ENCODE results near the gene PRAC1.

PRAC1 gene

GRCh38 chr17:48726916-48727286, 4.6 kb upstream of the PRAC1 start:
- no peak for TF ChIP-seq TAF1 (IDR thresholded peaks at IDR 0.05; ENCODE audit: borderline replicate concordance, insufficient read depth, low read length)

- no peak for TF ChIP-seq TAF1 (IDR thresholded peaks at IDR 0.05; ENCODE audit: borderline replicate concordance, insufficient read depth, low read length)
- no peak for TF ChIP-seq REST (IDR thresholded peaks at IDR 0.05; ENCODE audit: insufficient read depth in 1 of 2, low read depth in 2 of 2, low read length in 2 of 2)
- no peak for TF ChIP-seq SIN3A (IDR thresholded peaks at IDR 0.05; ENCODE audit: borderline replicate concordance, insufficient read depth, low read length)
- no peak for TF ChIP-seq FOXP2 (optimal IDR thresholded peaks at IDR 0.05; ENCODE audit: borderline replicate concordance, extremely low read depth, extremely low read length, insufficient read depth)
- TF ChIP-seq POLR2AphosphoS5 (IDR thresholded peaks at IDR 0.05; ENCODE audit: low read depth, low read length), result no peak
Measured at GRCh38 chr17:48726114-48726915, 4.0 kb upstream of the PRAC1 start.

GRCh38 chr17:48725288-48726064, 3.2 kb upstream of the PRAC1 start:
- no peak for TF ChIP-seq FOXP2 (optimal IDR thresholded peaks at IDR 0.05; ENCODE audit: borderline replicate concordance, extremely low read depth, extremely low read length, insufficient read depth)
- no peak for TF ChIP-seq TAF1 (IDR thresholded peaks at IDR 0.05; ENCODE audit: borderline replicate concordance, insufficient read depth, low read length)
- TF ChIP-seq SIN3A (IDR thresholded peaks at IDR 0.05; ENCODE audit: borderline replicate concordance, insufficient read depth, low read length), result no peak
- no peak for TF ChIP-seq REST (IDR thresholded peaks at IDR 0.05; ENCODE audit: insufficient read depth in 1 of 2, low read depth in 2 of 2, low read length in 2 of 2)
- TF ChIP-seq POLR2AphosphoS5 (IDR thresholded peaks at IDR 0.05; ENCODE audit: low read depth, low read length), result no peak

- TF ChIP-seq REST (IDR thresholded peaks at IDR 0.05; ENCODE audit: insufficient read depth in 1 of 2, low read depth in 2 of 2, low read length in 2 of 2) (no peak), TAF1 (IDR thresholded peaks at IDR 0.05; ENCODE audit: borderline replicate concordance, insufficient read depth, low read length) (no peak), POLR2AphosphoS5 (IDR thresholded peaks at IDR 0.05; ENCODE audit: low read depth, low read length) (no peak), SIN3A (IDR thresholded peaks at IDR 0.05; ENCODE audit: borderline replicate concordance, insufficient read depth, low read length) (no peak), FOXP2 (optimal IDR thresholded peaks at IDR 0.05; ENCODE audit: borderline replicate concordance, extremely low read depth, extremely low read length, insufficient read depth) (no peak)
Measured at GRCh38 chr17:48725004-48725287, 2.6 kb upstream of the PRAC1 start.

- no peak for TF ChIP-seq REST (IDR thresholded peaks at IDR 0.05; ENCODE audit: insufficient read depth in 1 of 2, low read depth in 2 of 2, low read length in 2 of 2)
- TF ChIP-seq FOXP2 (optimal IDR thresholded peaks at IDR 0.05; ENCODE audit: borderline replicate concordance, extremely low read depth, extremely low read length, insufficient read depth), result no peak
- TF ChIP-seq SIN3A (IDR thresholded peaks at IDR 0.05; ENCODE audit: borderline replicate concordance, insufficient read depth, low read length), result no peak
- no peak for TF ChIP-seq POLR2AphosphoS5 (IDR thresholded peaks at IDR 0.05; ENCODE audit: low read depth, low read length)
Measured at GRCh38 chr17:48724251-48725003, 2.1 kb upstream of the PRAC1 start.
